NT2/D1 (cell line): ENCODE data around the gene OR6B1.

ENCODE experiments used
- YY1 ChIP-seq: IDR thresholded peaks from 2 replicates; pipeline ENCODE4 v1.6.1; 2011; ENCODE audit not compliant: insufficient read length, insufficient read depth
- ZNF274 ChIP-seq: IDR thresholded peaks from 2 replicates; pipeline ENCODE4 v1.6.1; 2011; ENCODE audit warnings: mild to moderate bottlenecking, low read depth, low read length

DNA sequence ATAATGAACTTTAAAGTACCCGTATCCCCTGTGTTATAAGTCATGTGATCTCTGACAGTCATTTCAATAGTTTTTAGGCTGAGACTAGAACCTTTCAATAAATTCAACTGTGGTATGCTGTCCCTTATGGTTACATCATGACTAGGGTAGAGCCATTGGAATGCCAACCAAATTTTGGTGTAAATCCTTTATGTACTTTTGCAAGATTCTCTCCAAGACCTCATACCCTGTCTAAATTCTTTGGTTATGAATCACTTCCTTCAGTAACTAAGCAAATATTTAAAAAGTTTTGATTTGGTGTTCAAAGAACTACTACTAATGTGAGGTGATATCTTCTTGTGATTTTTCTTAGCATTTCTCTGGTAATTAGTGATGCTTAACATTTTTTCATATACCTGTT lies 20.8 kb upstream of the OR6B1 start:
- TF ChIP-seq ZNF274 = no peak
- TF ChIP-seq YY1 = no peak
